Mucosa of descending colon (tissue), 3 donors: Measurements from ENCODE around the gene FADS2. TPM values are rescaled to one million over a fixed set of nuclear protein-coding genes. Genes with fewer than 3 reads are reported as not detected.

Experiments
- ATAC-seq: fragments of 200-7000 bp; cut with Tn5 transposase; one replicate; pipeline ENCODE4 v1.9.1; 2020; ENCODE audit warnings: mild to moderate bottlenecking, moderate library complexity
- DNase-seq, 3 donors: peaks; one replicate each; pipeline ENCODE4 v3.0.0-alpha.2; 2020
- H3K36me3 ChIP-seq: fragments of 200-600 bp; one replicate; pipeline ENCODE4 v1.8.0; 2021; ENCODE audit warnings: low read depth, mild to moderate bottlenecking
- H3K4me1 ChIP-seq: fragments of 200-600 bp; one replicate; pipeline ENCODE4 v1.8.0; 2021; ENCODE audit warnings: low read depth, mild to moderate bottlenecking
- H3K4me3 ChIP-seq: fragments of 200-600 bp; one replicate; pipeline ENCODE4 v1.8.0; 2021; ENCODE audit warnings: mild to moderate bottlenecking
- H3K9me3 ChIP-seq: fragments of 200-600 bp; one replicate; pipeline ENCODE4 v1.8.0; 2021; ENCODE audit warnings: mild to moderate bottlenecking
- intact Hi-C, 2 donors: fragments of 100-400 bp; cut with DNase I in 1 of 2; cut with micrococcal nuclease in 1 of 2; formaldehyde crosslinking; loops; one replicate each; pipeline versions ENCODE4 v1.11.0 to v1.11.1; 2022; cut with DNase I, micrococcal nuclease
- total RNA-seq, 3 donors: library from RNA; stranded (reverse); fragmentation: NEBNext Ultra II Directional in 2 of 3; extraction: Animal tissue kit (Norgen Biotek cat#: 25700) in 2 of 3; gene quantifications; one replicate each; pipeline versions ENCODE4 v1.2.1 to v1.2.4, GENCODE V29; 2021 to 2023
- TF ChIP-seq, protein P1 (sequence below): fragments of 200-600 bp; IDR thresholded peaks from one replicate; pipeline ENCODE4 v1.8.0; 2022; ENCODE audit warnings: antibody characterized with exemption, mild to moderate bottlenecking
- donor health status: DM: no; HTN: no; CAD: no; lungs with moderate emphysema.
- donor health status: DM: no; HTN: no; CAD: no.
- donor health status: DM: no; HTN: yes; CAD: no.

FADS2 gene
- total RNA-seq, 3 donors from 2014 or later = 2.5 to 29.3 (median 8.6) TPM

DNA sequence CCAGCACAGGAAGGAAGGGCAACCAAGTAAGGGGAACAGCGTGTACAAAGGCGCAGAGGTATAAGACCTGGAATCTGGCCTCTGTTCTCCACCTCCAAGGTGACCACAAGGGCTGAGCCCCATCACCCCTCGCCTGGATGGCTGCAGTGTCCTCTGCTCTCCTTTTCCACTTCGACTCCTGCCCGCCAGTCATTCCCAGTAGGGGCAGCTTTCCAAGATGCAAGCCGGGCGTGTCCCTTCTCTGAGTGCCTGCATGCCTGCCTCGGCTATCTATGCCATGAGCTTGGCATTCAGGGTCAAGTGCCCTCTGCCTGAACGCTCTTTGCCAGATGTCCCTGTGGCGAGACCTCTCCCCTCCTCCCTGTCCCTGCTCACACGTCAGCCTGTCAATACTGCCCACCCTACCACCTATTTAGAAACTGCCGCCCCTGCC, 46.3 kb downstream of the FADS2 start:
- Histone ChIP-seq H3K9me3 (no peaks in the 10 kb centered on the region), H3K4me1 (no peaks in the 10 kb centered on the region), H3K4me3 (no peak overlapping the region), H3K36me3 (no peaks in the 10 kb centered on the region)
- DNase-seq (no peak), ATAC-seq (no peak)
- intact Hi-C loops = no loop called here
- TF ChIP-seq, protein P1, sequence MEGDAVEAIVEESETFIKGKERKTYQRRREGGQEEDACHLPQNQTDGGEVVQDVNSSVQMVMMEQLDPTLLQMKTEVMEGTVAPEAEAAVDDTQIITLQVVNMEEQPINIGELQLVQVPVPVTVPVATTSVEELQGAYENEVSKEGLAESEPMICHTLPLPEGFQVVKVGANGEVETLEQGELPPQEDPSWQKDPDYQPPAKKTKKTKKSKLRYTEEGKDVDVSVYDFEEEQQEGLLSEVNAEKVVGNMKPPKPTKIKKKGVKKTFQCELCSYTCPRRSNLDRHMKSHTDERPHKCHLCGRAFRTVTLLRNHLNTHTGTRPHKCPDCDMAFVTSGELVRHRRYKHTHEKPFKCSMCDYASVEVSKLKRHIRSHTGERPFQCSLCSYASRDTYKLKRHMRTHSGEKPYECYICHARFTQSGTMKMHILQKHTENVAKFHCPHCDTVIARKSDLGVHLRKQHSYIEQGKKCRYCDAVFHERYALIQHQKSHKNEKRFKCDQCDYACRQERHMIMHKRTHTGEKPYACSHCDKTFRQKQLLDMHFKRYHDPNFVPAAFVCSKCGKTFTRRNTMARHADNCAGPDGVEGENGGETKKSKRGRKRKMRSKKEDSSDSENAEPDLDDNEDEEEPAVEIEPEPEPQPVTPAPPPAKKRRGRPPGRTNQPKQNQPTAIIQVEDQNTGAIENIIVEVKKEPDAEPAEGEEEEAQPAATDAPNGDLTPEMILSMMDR = no peak

DNA sequence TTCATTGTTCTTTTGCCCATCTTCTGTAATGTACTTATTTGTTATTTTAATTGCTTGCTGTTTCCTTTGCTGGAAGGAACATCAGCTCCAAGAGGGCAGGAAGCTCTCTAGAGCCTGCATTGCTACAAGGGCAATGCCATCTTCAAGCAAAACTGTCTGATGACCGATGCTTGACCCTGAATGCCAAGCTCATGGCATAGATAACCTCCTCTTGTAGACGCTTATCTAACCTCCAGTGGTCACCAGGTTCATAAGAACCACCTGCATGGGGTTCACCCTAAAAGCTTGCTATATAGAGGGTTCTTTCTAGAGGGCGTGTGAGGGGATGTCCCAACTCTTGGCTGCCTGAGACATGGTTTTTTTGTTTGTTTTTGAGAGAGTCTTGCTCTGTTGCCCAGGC, 46.8 kb downstream of the FADS2 start:
- Histone ChIP-seq H3K4me3 (no peak overlapping the region), H3K36me3 (no peaks in the 10 kb centered on the region), H3K4me1 (no peaks in the 10 kb centered on the region), H3K9me3 (no peaks in the 10 kb centered on the region)
- intact Hi-C loops = no loop called here
- ATAC-seq (no peak), DNase-seq (no peak)
- TF ChIP-seq, protein P1 = no peak

DNA sequence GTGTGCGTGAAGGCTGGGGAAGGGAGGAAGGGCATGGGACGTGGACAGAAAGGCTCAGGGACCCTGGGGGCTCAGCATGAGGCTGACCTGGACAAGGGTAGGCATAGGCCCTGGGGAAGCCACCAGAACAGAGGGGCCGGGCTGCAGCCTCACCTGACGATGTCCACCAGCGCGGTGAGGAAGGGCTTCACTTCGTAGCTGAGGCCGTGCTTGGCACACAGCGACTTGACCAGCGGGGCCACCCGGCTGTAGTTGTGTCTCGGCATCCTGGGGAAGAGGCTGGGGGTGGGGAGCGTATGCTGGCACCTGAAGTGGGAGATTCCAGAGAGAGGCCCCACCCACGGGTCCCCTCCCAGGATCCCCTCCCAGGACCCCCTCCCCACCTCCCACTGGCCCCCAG, 47.6 kb downstream of the FADS2 start:
- ATAC-seq (no peak), DNase-seq (no peak)
- no peaks in the 10 kb centered on the region for H3K4me1 ChIP-seq
- intact Hi-C loops = no loop called here
- H3K9me3 ChIP-seq = no peaks in the 10 kb centered on the region
- no peak overlapping the region for H3K4me3 ChIP-seq
- H3K36me3 ChIP-seq = no peaks in the 10 kb centered on the region
- TF ChIP-seq, protein P1 = no peak

DNA sequence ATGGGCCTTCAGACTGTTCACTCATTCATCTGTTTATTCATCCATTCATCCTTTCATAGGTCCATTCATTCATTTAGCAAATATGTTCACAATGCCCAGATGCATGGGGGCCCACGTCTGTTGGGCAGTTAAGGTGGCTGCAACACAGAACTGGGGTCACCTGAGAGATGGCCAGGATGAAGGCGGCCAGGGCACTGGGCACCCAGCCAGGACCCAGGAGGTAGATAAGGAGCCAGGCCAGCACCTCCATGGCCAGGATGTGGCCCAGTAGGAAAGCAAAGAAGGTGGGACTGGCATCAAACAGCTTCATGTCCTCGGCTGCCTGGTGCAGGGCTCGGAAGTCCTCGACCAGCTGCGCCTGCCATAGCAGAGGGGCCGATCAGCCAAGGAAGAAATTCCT, 51.1 kb downstream of the FADS2 start:
- intact Hi-C loops = no loop called here
- Histone ChIP-seq H3K4me3 (no peak overlapping the region), H3K9me3 (no peaks in the 10 kb centered on the region), H3K4me1 (no peaks in the 10 kb centered on the region), H3K36me3 (no peaks in the 10 kb centered on the region)
- TF ChIP-seq, protein P1 = no peak
- no peak for ATAC-seq
- no peak for DNase-seq

DNA sequence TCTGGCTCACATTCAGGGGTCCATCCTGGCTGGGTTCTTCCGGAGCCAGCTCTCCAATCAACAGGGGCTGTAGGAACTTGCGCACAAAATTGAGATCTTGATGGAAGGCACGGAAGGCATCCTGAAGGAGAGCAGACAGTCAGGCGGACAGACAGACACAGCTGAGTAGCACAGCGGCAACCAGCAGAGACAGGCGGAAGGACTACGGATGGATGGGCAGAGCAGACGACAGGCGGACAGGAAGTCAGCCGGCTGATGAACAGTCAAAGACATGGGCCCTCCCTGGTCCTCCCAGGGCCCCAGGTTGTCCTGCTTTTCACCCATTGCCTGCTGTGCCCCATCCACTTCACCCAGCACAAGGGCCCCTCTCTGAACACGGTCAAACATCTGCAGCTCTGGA, 51.9 kb downstream of the FADS2 start:
- DNase-seq = no peak
- ATAC-seq = peak; percentile 28

More for the DNA sequence above, 51.9 kb downstream of the FADS2 start:
- TF ChIP-seq, protein P1 = no peak
- H3K4me1 ChIP-seq = no peaks in the 10 kb centered on the region
- H3K36me3 ChIP-seq = no peaks in the 10 kb centered on the region
- intact Hi-C loops = no loop called here
- no peak overlapping the region for H3K4me3 ChIP-seq
- H3K9me3 ChIP-seq = no peaks in the 10 kb centered on the region
